GM19099 (cell line): ENCODE results near the gene SMPD4.
"Not testable (repeated sequence)": the region's sequence is repeated elsewhere in the genome, so short reads cannot be mapped to it uniquely, and the experiment has no call there.

Experiments used
- POLR2A ChIP-seq: IDR thresholded peaks from 3 replicates; pipeline ENCODE4 v1.6.1; 2011; ENCODE audit warnings: low read depth; ENCODE audit not compliant: insufficient read length; ENCODE audit errors: extremely low read depth

Gene SMPD4

DNA sequence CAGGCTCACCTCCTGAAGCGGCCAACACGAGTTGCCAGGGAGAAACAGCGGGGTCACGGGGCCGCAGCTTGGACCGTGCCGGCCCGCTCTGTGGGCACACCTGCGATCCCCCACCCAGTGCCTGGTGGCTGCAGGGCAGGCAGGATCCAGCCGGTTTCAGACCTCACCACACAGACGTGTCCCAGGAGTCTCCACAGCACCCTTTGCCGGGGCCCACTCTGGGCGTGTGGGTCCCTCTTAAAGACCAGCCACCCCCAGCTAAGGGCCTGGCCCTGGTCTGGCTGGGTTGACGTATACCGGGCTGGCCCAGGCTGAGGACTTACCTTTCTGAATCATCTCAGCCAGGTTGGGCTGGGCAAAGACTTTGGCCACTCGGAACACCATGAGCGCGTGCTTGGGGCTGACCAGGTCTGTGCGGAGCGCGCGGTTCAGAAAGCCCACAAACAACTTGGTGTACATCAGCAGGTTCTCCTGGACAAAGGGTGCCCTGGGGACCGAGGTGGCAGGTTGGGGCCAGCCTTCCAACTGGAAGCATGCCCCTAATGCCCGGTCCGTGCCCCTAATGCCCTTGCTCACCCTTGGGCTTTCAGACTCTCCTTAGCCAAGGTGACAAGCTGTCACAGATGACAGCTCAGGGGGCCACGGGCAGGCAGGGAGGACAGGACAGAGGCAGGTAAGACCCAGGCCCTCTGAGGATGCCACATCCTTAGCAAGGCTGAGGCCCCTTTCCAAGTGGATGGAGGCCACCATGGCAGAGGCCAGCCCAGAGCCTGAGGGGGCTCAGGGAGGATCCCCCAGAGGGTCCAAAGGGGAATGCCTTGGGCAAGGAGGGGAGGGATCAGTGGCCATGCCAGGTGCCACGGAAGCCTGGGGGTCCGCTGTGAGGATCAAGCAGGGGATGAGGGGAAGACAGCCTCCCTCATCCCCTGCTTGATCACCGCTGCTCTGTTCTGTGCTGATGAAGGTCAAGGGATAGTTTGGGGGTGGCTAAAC, 26.3 kb downstream of the SMPD4 start:
- TF ChIP-seq POLR2A, result no peak

DNA sequence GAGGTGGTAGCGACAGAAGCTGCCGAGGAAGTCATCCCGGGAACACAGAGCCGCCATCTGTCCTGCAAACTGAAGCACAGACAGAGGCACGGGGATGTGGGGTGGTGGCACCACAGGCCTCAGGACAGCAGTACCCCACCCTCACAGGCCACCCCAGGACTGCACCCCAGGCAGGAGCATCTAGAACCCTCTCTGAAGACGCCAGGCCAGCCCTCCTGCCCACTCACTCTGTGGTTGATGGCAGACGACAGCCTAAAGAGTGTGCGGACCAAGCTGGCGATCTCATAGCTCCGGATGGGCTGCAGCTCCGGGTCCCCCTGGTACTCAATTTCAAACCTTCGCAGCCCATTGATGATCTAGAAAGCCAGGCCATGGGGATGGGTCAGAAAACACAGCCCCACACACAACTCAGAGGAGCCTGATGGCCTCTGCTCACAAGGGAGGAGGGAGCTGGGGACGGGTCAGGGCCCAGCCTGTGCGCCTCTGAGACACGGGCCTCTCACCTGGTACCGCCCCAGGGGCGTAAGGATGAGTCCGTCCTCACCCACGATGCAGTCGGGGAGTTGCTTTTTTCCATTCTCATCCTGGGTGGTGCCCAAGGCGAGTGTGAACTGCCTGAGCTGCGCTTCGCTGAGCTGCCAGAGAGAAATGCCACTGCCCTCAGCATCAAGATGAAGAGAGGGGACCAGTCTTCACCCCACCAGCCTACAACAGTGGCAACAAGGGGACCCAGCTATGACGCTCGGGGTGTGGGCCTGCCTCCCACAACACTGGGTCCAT, 28.4 kb downstream of the SMPD4 start:
- no peak for TF ChIP-seq POLR2A

DNA sequence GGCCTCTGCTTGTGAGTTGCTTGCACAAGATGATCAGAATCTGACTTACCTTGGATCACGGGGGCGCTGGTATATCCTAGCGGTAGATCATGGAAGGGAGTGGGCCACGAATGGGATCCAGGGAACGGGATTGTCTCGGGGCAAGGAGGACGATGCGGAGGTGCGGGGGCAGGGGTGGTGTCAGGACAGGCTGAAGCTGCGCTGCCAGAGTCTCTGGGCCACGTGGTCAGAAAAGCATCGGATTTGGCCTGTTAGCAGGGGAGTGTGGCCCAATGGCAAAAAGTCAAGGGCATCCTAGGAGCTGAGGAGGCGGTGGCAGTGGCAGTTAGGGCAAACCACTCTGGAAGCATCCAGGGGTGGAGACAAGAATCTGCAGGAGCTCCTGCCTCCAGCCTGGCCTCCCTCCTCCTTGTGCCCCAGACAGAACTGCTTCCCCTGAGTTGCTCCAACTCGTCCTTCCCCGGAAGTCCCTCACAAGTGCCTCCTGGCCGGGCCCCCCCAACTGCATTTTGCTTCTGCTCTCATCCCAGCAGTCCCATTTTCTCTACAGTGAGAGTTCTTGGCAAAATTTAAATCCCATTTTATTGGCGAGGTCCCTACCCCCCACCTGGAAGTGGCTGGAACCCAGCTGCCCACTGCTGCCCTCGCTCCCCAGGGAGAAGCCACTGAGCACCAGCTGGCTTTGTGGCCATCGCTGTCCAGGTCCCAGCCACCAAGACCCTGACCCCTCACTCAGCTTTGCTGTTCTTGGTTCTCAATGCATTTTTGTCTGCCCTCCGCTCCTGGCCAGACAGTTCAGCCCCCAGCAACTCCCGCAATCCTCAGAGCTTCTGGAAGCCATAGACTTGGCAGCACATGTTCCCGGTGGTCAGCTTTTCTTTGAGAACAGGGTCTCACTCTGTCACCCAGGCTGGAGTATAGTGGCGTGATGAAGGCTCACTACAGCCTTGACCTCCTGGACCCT, 30.9 kb downstream of the SMPD4 start:
- no peak for TF ChIP-seq POLR2A

DNA sequence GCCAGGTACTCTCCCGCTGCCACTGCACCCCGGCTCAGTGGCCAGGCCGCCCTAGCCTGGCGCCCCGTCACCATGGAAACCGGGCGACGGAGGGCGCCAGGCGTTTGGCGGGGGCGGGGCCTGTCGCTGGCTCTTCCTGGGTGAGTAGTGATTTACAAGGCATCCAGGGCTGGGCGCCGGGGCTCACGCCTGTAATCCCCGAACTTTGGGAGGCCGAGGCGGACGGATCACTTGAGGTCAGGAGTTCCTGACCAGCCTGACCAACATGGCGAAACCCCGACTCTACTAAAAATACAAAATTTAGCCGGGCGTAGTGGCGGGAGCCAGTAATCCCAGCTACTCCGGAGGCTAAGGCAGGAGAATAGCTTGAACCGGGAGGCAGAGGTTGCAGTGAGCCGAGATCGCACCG, 36.4 kb downstream of the SMPD4 start, which contains the start of gene CCDC74B:
CCDC74B (minus strand) TSS at position 107 of the 409 bp plus-strand sequence. CDS start 116 bp downstream, outside the sequence.
- TF ChIP-seq POLR2A, result not testable (repeated sequence)

DNA sequence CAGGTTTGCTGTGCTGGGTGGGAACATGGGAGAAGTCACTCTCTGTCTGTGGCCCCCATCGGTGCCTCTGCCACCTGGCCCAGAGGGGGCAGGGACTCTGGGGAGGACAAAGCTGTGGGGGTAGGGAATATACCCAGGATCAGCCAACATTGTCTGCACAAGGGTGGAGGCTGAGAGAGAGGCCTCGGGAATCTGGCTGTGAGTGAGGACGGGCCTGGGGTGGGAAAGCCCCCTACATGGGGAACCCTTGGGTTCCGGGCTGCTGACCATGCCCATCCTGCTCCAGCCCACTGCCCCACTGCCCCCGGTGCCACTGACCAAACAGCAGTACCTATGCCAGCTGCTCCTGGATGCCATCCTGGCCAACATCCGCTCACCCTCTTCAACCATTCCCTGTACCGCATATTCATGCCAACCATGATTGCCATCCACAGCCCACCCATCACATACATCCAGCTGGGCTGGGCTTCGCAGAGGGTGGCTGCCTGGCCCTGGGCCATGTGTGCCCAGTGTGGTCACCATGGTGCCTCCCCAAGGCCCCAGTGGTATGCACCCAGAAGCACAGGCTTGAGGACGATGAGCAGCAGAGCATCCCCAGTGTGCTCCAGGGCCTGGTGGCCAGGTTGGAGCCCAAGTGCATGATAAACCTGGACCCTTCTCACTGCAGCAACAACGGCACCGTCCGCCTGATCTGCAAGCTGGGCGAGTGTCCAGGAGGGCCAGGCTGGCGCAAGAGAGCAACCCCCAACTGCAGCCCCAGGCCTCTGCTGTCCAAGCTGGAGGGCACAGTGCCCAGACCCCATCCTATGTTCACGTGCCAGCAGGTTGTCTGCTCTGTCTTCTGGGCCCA, 45.5 kb downstream of the SMPD4 start:
- TF ChIP-seq POLR2A, result no peak

DNA sequence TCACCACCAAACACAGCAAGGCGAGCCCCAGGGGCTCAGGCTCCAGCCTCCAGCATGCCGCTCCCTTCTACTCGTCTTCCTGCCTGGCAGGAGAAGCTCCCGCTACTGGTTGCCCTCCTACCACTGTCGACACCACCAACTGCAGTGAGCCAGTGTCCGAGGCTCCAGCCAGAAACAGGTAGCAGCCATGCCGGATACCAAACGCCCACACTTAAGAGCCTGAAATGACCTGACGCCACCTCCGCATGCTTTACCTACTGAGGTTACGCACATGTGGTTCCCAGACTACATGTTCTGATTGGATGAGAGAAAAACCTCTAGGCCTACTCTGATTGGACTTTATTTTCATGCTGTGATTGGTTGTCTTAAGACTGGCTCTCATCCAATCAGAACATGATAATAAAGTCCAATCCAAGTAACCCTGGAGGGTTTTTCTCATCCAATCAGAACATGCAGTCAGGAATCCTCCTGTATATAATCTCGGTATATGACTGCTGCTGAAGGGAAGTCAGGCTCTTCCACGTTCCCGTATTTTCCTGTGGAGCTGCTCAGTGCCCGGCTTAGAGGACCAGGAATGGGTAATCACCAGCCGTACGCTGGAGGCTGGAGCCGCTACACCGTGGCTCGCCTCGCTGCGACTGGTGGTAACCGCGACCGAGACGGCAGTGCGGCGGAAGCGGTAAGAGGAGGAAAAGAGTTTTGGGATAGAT, 52.1 kb downstream of the SMPD4 start, which contains the start of gene POTEF:
POTEF (minus strand) TSS at position 103 of the 710 bp plus-strand sequence. CDS start 8,707 bp downstream, outside the sequence.
- TF ChIP-seq POLR2A, result not testable (repeated sequence)
